Measurements from ENCODE around the gene NTRK2. TPM values are rescaled to one million over a fixed set of nuclear protein-coding genes. Genes with fewer than 3 reads are reported as not detected.

NTRK2 gene
- total and polyA plus RNA-seq, 4 donors = 0.26 to 1.4 (median 0.56) TPM

DNA sequence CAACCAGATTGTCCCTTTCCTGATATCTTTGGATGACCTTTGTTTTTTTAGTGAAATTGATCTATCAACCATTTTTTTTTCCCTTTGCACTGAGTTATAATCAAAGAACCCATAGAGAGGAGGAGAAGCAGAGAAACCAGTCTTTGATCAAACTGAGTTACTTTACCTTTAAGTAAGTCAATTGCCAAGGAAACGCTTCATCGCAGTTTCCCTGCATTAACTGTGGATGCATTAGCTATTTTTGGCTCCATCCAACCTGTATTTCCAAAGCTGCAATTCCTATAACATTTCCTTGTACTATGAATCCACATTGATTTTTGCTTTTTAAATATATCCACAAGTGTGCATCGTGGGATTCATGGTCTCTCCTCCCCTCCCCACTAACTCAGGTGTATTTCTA is 268.1 kb downstream of the NTRK2 start:
- Histone ChIP-seq H3K27ac (ENCODE audit: low read depth in 1 of 2, low read length in 2 of 2) (no peak overlapping the region), H3K36me3 (ENCODE audit: control insufficient read depth in 4 of 4, insufficient read depth in 3 of 4, low read depth in 1 of 4, low read length in 3 of 4) (no peaks in the 10 kb centered on the region), H3K9me3 (ENCODE audit: control insufficient read depth in 4 of 4, low read length in 3 of 4) (no peaks in the 10 kb centered on the region), H3K4me1 (ENCODE audit: control insufficient read depth in 4 of 4, insufficient read depth in 4 of 4, low read length in 3 of 4) (no peaks in the 10 kb centered on the region), H3K27me3 (ENCODE audit: control insufficient read depth in 4 of 4, insufficient read depth in 4 of 4, low read length in 3 of 4) (no peaks in the 10 kb centered on the region), H3K4me3 (ENCODE audit: low read depth in 1 of 3, low read length in 3 of 3) (no peak overlapping the region), H3K9ac (ENCODE audit: low read depth in 1 of 2, low read length in 2 of 2) (no peak overlapping the region)
- 70% methylated on average over 3 of the region's 3 CpGs for WGBS
- DNase-seq (ENCODE audit: low spot score) = no peak
- no peak for TF ChIP-seq JUND (IDR thresholded peaks at IDR 0.05)
- TF ChIP-seq TAF1 (conservative IDR thresholded peaks at IDR 0.05) = no peak
- TF ChIP-seq CTCF (IDR thresholded peaks at IDR 0.05; ENCODE audit: low read depth, low read length, missing input control) = no peak
- no peak for TF ChIP-seq YY1 (IDR thresholded peaks at IDR 0.05)
- TF ChIP-seq NR2F2 (IDR thresholded peaks at IDR 0.05) = no peak
- TF ChIP-seq RXRA (IDR thresholded peaks at IDR 0.05) = no peak
- no peak for TF ChIP-seq ATF3 (IDR thresholded peaks at IDR 0.05)

DNA sequence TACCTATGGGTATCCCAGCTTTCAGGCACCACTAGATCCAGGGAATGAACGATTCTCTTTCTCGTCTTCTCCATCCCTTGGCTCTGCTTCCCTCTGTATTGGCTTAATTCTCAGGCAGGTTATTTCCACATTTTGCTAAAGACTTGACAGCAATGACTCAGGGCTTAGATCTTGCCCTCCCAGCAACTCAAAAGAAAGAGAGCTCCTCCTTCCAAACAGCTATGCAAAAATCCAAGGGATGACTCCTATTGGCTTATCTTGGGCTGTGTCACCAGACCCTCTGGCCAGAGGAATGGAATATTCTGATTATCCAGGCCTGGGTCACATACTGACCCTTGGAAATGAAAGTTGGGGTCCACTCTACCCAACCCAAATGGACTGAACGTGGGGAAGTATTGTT is 270.2 kb downstream of the NTRK2 start:
- DNase-seq (ENCODE audit: low spot score) = no peak
- no peak overlapping the region for H3K27ac ChIP-seq (ENCODE audit: low read depth in 1 of 2, low read length in 2 of 2)
- H3K36me3 ChIP-seq (ENCODE audit: control insufficient read depth in 4 of 4, insufficient read depth in 3 of 4, low read depth in 1 of 4, low read length in 3 of 4) = no peaks in the 10 kb centered on the region
- no peak for TF ChIP-seq ATF3 (IDR thresholded peaks at IDR 0.05)
- TF ChIP-seq MAX (IDR thresholded peaks at IDR 0.05) = no peak
- no peaks in the 10 kb centered on the region for H3K4me1 ChIP-seq (ENCODE audit: control insufficient read depth in 4 of 4, insufficient read depth in 4 of 4, low read length in 3 of 4)
- 73% methylated on average over 3 of the region's 3 CpGs for WGBS
- H3K9me3 ChIP-seq (ENCODE audit: control insufficient read depth in 4 of 4, low read length in 3 of 4) = no peaks in the 10 kb centered on the region
- H3K4me3 ChIP-seq (ENCODE audit: low read depth in 1 of 3, low read length in 3 of 3) = no peak overlapping the region
- no peak overlapping the region for H3K9ac ChIP-seq (ENCODE audit: low read depth in 1 of 2, low read length in 2 of 2)
- no peaks in the 10 kb centered on the region for H3K27me3 ChIP-seq (ENCODE audit: control insufficient read depth in 4 of 4, insufficient read depth in 4 of 4, low read length in 3 of 4)

DNA sequence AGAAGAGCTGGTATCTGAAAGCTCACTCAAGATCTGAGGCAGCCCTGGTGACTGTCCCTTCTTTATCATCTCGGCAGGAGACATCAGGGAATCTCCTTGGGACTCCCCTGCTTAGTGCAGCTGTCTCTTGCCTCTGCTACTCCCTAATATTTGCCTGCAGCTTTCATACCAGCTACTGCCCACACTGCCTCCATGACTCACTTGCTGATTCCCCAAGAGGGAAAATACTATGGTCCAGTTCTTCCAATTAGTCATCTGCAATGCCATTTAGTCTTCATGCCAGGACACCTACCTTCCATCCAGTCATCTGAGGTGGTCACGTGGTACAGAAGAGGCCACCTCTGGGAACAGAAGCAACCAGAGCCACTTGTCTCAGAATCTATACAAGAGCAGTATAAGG is 270.8 kb downstream of the NTRK2 start:
- no peak overlapping the region for H3K9ac ChIP-seq (ENCODE audit: low read depth in 1 of 2, low read length in 2 of 2)
- H3K4me1 ChIP-seq (ENCODE audit: control insufficient read depth in 4 of 4, insufficient read depth in 4 of 4, low read length in 3 of 4) = no peaks in the 10 kb centered on the region
- H3K4me3 ChIP-seq (ENCODE audit: low read depth in 1 of 3, low read length in 3 of 3) = no peak overlapping the region
- DNase-seq (ENCODE audit: low spot score) = no peak
- 57% methylated on average over 2 of the region's 2 CpGs for WGBS
- H3K27ac ChIP-seq (ENCODE audit: low read depth in 1 of 2, low read length in 2 of 2) = no peak overlapping the region
- H3K36me3 ChIP-seq (ENCODE audit: control insufficient read depth in 4 of 4, insufficient read depth in 3 of 4, low read depth in 1 of 4, low read length in 3 of 4) = no peaks in the 10 kb centered on the region
- H3K27me3 ChIP-seq (ENCODE audit: control insufficient read depth in 4 of 4, insufficient read depth in 4 of 4, low read length in 3 of 4) = no peaks in the 10 kb centered on the region
- no peaks in the 10 kb centered on the region for H3K9me3 ChIP-seq (ENCODE audit: control insufficient read depth in 4 of 4, low read length in 3 of 4)
- TF ChIP-seq CTCF (IDR thresholded peaks at IDR 0.05; ENCODE audit: low read depth, low read length, missing input control) = no peak
- TF ChIP-seq ATF3 (IDR thresholded peaks at IDR 0.05) = no peak
- TF ChIP-seq, protein P1, sequence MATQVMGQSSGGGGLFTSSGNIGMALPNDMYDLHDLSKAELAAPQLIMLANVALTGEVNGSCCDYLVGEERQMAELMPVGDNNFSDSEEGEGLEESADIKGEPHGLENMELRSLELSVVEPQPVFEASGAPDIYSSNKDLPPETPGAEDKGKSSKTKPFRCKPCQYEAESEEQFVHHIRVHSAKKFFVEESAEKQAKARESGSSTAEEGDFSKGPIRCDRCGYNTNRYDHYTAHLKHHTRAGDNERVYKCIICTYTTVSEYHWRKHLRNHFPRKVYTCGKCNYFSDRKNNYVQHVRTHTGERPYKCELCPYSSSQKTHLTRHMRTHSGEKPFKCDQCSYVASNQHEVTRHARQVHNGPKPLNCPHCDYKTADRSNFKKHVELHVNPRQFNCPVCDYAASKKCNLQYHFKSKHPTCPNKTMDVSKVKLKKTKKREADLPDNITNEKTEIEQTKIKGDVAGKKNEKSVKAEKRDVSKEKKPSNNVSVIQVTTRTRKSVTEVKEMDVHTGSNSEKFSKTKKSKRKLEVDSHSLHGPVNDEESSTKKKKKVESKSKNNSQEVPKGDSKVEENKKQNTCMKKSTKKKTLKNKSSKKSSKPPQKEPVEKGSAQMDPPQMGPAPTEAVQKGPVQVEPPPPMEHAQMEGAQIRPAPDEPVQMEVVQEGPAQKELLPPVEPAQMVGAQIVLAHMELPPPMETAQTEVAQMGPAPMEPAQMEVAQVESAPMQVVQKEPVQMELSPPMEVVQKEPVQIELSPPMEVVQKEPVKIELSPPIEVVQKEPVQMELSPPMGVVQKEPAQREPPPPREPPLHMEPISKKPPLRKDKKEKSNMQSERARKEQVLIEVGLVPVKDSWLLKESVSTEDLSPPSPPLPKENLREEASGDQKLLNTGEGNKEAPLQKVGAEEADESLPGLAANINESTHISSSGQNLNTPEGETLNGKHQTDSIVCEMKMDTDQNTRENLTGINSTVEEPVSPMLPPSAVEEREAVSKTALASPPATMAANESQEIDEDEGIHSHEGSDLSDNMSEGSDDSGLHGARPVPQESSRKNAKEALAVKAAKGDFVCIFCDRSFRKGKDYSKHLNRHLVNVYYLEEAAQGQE (IDR thresholded peaks at IDR 0.05) = no peak
- TF ChIP-seq JUND (IDR thresholded peaks at IDR 0.05) = no peak
- TF ChIP-seq HNF4A (conservative IDR thresholded peaks at IDR 0.05) = no peak
- TF ChIP-seq GABPA (IDR thresholded peaks at IDR 0.05 in 1 of 2, conservative IDR thresholded peaks at IDR 0.05 in 1 of 2) = no peak
- TF ChIP-seq NR2F2 (IDR thresholded peaks at IDR 0.05) = no peak
- TF ChIP-seq RAD21 (IDR thresholded peaks at IDR 0.05) = no peak
- no peak for TF ChIP-seq MAX (IDR thresholded peaks at IDR 0.05)
- no peak for TF ChIP-seq FOXA1 (IDR thresholded peaks at IDR 0.05)
- no peak for TF ChIP-seq YY1 (IDR thresholded peaks at IDR 0.05)
- TF ChIP-seq TAF1 (conservative IDR thresholded peaks at IDR 0.05) = no peak
- no peak for TF ChIP-seq SP1 (IDR thresholded peaks at IDR 0.05)
- TF ChIP-seq FOXA2 (IDR thresholded peaks at IDR 0.05) = no peak
- no peak for TF ChIP-seq HNF4G (IDR thresholded peaks at IDR 0.05)
- no peak for TF ChIP-seq RXRA (IDR thresholded peaks at IDR 0.05)
